WERI-Rb-1 (cell line): ENCODE measurements around the gene SDC1.
"Not testable (repeated sequence)": the region's sequence is repeated elsewhere in the genome, so short reads cannot be mapped to it uniquely, and the experiment has no call there.

Source experiments
- DNase-seq: peaks from one replicate; pipeline ENCODE4 v3.0.0-alpha.2; 2020
- H3K27ac ChIP-seq: fragments of 250-450 bp; sonication (Bioruptor Pico); 2 replicates; pipeline ENCODE4 v1.5.1; 2020; ENCODE audit warnings: mild to moderate bottlenecking, moderate library complexity
- H3K27me3 ChIP-seq: fragments of 250-450 bp; sonication (Bioruptor Pico); 2 replicates; pipeline ENCODE4 v1.5.1; 2021; ENCODE audit warnings: mild to moderate bottlenecking, low read depth, moderate library complexity; ENCODE audit not compliant: insufficient read depth, severe bottlenecking
- H3K36me3 ChIP-seq: fragments of 250-450 bp; sonication (Bioruptor Pico); 2 replicates; pipeline ENCODE4 v1.5.1; 2020; ENCODE audit warnings: mild to moderate bottlenecking, moderate library complexity
- H3K4me3 ChIP-seq: 2 replicates; pipeline ENCODE4 v1.5.1; 2011; ENCODE audit warnings: low read depth, mild to moderate bottlenecking, control low read depth, low read length
- H3K9me3 ChIP-seq: fragments of 250-450 bp; sonication (Bioruptor Pico); 2 replicates; pipeline ENCODE4 v1.5.1; 2021; ENCODE audit warnings: mild to moderate bottlenecking, moderate library complexity; ENCODE audit not compliant: severe bottlenecking
- CTCF ChIP-seq: IDR thresholded peaks from 2 replicates; pipeline ENCODE4 v1.5.1; 2011; ENCODE audit warnings: low read depth, mild to moderate bottlenecking, control low read depth, inconsistent platforms, low read length

The SDC1 gene

GRCh38 chr2:20197192-20197591 lies 27.7 kb downstream of the SDC1 start:
- peaks cover 14% of the 10 kb centered on the region for H3K36me3 ChIP-seq
- no peak overlapping the region for H3K4me3 ChIP-seq
- no peak for DNase-seq
- H3K9me3 ChIP-seq, result no peaks in the 10 kb centered on the region
- H3K27me3 ChIP-seq, result no peaks in the 10 kb centered on the region
- no peak overlapping the region for H3K27ac ChIP-seq
- no peak for TF ChIP-seq CTCF

GRCh38 chr2:20196657-20197161 lies 28.2 kb downstream of the SDC1 start:
- no peaks in the 10 kb centered on the region for H3K27me3 ChIP-seq
- H3K4me3 ChIP-seq, result no peak overlapping the region
- H3K9me3 ChIP-seq, result no peaks in the 10 kb centered on the region
- peaks cover 10% of the 10 kb centered on the region for H3K36me3 ChIP-seq
- no peak overlapping the region for H3K27ac ChIP-seq
- TF ChIP-seq CTCF, result no peak
- no peak for DNase-seq

- Histone ChIP-seq H3K27ac (no peak overlapping the region), H3K27me3 (no peaks in the 10 kb centered on the region), H3K4me3 (no peak overlapping the region), H3K36me3 (peaks cover 7% of the 10 kb centered on the region), H3K9me3 (no peaks in the 10 kb centered on the region)
- no peak for DNase-seq
- TF ChIP-seq CTCF, result no peak
Measured at GRCh38 chr2:20196053-20196656, 28.8 kb downstream of the SDC1 start.

- Histone ChIP-seq H3K36me3 (peaks cover under 1% of the 10 kb centered on the region; the same call in 1 of the 2 replicates), H3K27me3 (no peaks in the 10 kb centered on the region), H3K27ac (no peak overlapping the region), H3K4me3 (no peak overlapping the region), H3K9me3 (no peaks in the 10 kb centered on the region)
- DNase-seq, result no peak
- no peak for TF ChIP-seq CTCF
Measured at GRCh38 chr2:20195431-20196033, 29.4 kb downstream of the SDC1 start.

- H3K27ac ChIP-seq, H3K27me3 ChIP-seq, H3K4me3 ChIP-seq, H3K36me3 ChIP-seq, H3K9me3 ChIP-seq, DNase-seq: not testable (repeated sequence)
Measured at GRCh38 chr2:20195016-20195411, 29.9 kb downstream of the SDC1 start.

- TF ChIP-seq CTCF, result no peak
- H3K9me3 ChIP-seq, result no peaks in the 10 kb centered on the region
- no peak overlapping the region for H3K27ac ChIP-seq
- no peak for DNase-seq
- no peaks in the 10 kb centered on the region for H3K36me3 ChIP-seq
- no peaks in the 10 kb centered on the region for H3K27me3 ChIP-seq
- H3K4me3 ChIP-seq, result no peak overlapping the region
Measured at GRCh38 chr2:20194097-20195015, 30.6 kb downstream of the SDC1 start.
